Left ventricle myocardium superior (tissue), 1 donor: ENCODE data around the gene EPB41L3. TPM values are rescaled to one million over a fixed set of nuclear protein-coding genes. Genes with fewer than 3 reads are reported as not detected.

Experiments used
- ATAC-seq: fragments of 200-7000 bp; cut with Tn5 transposase; one replicate; pipeline ENCODE4 v1.9.1; 2020; ENCODE audit warnings: mild to moderate bottlenecking, moderate library complexity
- DNase-seq: peaks from one replicate; pipeline ENCODE4 v3.0.0-alpha.2; 2020
- intact Hi-C: fragments of 100-400 bp; cut with micrococcal nuclease; formaldehyde crosslinking; loops from one replicate; pipeline ENCODE4 v1.11.0; 2022
- total RNA-seq: library from RNA; stranded (reverse); fragmentation: NEBNext Ultra II Directional; extraction: Animal tissue kit (Norgen Biotek cat#: 25700); gene quantifications from one replicate; pipeline ENCODE4 v1.2.1, GENCODE V29; 2021
- donor health status: DM: no; HTN: yes; CAD: no; lungs with severe emphysema.

EPB41L3 gene
- total RNA-seq, 1 donor from 2014 or later = 6.8 TPM

- intact Hi-C loops = no loop called here
- DNase-seq = peak; percentile 68
- peak; percentile 95 for ATAC-seq
These were observed 80.4 kb downstream of the EPB41L3 start for GRCh38 chr18:5463390-5463789.

- intact Hi-C loops = no loop called here
These were observed 81.6 kb downstream of the EPB41L3 start for GRCh38 chr18:5462227-5462626.

GRCh38 chr18:5461041-5461440 is 82.8 kb downstream of the EPB41L3 start:
- no peak for ATAC-seq
- no peak for DNase-seq
- intact Hi-C loops = no loop called here

More at GRCh38 chr18:5462227-5462626, 81.6 kb downstream of the EPB41L3 start:
- ATAC-seq (no peak), DNase-seq (no peak)

GRCh38 chr18:5457462-5457957 is 86.3 kb downstream of the EPB41L3 start:
- intact Hi-C loops = loop anchor here (10.0 kb wide), 1 partner anchor 387 kb away; no protein-coding TSS in a partner anchor
- peak; percentile 24 for ATAC-seq
- DNase-seq = no peak

- intact Hi-C loops = loop anchor here (10.0 kb wide), 1 partner anchor 388 kb away; no protein-coding TSS in a partner anchor
- peak; percentile 90 for ATAC-seq
- DNase-seq = peak; percentile 41
These were observed 87.0 kb downstream of the EPB41L3 start for GRCh38 chr18:5456577-5457461.

- DNase-seq (no peak), ATAC-seq (no peak)
- intact Hi-C loops = loop anchor here (10.0 kb wide), 1 partner anchor 389 kb away; no protein-coding TSS in a partner anchor
These were observed 88.1 kb downstream of the EPB41L3 start for GRCh38 chr18:5455674-5456073.

GRCh38 chr18:5452943-5453443 is 90.8 kb downstream of the EPB41L3 start:
- no peak for DNase-seq
- intact Hi-C loops = loop anchor here (10.0 kb wide), 1 partner anchor 392 kb away; no protein-coding TSS in a partner anchor
- ATAC-seq = no peak

GRCh38 chr18:5451871-5452270 is 91.9 kb downstream of the EPB41L3 start:
- DNase-seq (no peak), ATAC-seq (no peak)
- intact Hi-C loops = loop anchor here (10.0 kb wide), 1 partner anchor 393 kb away; no protein-coding TSS in a partner anchor

- no peak for ATAC-seq
- no peak for DNase-seq
- intact Hi-C loops = loop anchor here (10.0 kb wide), 1 partner anchor 394 kb away; no protein-coding TSS in a partner anchor
These were observed 92.6 kb downstream of the EPB41L3 start for GRCh38 chr18:5451150-5451549.

GRCh38 chr18:5449858-5450509 is 93.8 kb downstream of the EPB41L3 start:
- no peak for ATAC-seq
- intact Hi-C loops = loop anchor here (10.0 kb wide), 1 partner anchor 395 kb away; no protein-coding TSS in a partner anchor
- DNase-seq = no peak

GRCh38 chr18:5447442-5447841 is 96.4 kb downstream of the EPB41L3 start:
- DNase-seq = no peak
- intact Hi-C loops = no loop called here
- no peak for ATAC-seq

- ATAC-seq (no peak), DNase-seq (no peak)
- intact Hi-C loops = no loop called here
These were observed 99.0 kb downstream of the EPB41L3 start for GRCh38 chr18:5444847-5445246.

GRCh38 chr18:5444269-5444668 is 99.5 kb downstream of the EPB41L3 start:
- intact Hi-C loops = no loop called here
- ATAC-seq = no peak
- DNase-seq = no peak

GRCh38 chr18:5439986-5440696 is 103.7 kb downstream of the EPB41L3 start:
- intact Hi-C loops = no loop called here
- no peak for DNase-seq
- no peak for ATAC-seq

GRCh38 chr18:5434425-5434824 is 109.4 kb downstream of the EPB41L3 start:
- intact Hi-C loops = no loop called here
- DNase-seq (no peak), ATAC-seq (no peak)

- intact Hi-C loops = no loop called here
- DNase-seq (no peak), ATAC-seq (no peak)
These were observed 111.8 kb downstream of the EPB41L3 start for GRCh38 chr18:5431836-5432575.

- intact Hi-C loops = no loop called here
- DNase-seq (no peak), ATAC-seq (no peak)
These were observed 113.7 kb downstream of the EPB41L3 start for GRCh38 chr18:5430131-5430530.

- intact Hi-C loops = no loop called here
- no peak for DNase-seq
- ATAC-seq = no peak
These were observed 114.1 kb downstream of the EPB41L3 start for GRCh38 chr18:5429681-5430080.
